IMR-90 (cell line): ENCODE measurements around the gene SLC44A4. TPM values are rescaled to one million over a fixed set of nuclear protein-coding genes. Genes with fewer than 3 reads are reported as not detected.
A peak's percentile ranks its signal among the peaks of the same experiment; 100 is the strongest.

ENCODE experiments used
- ATAC-seq: fragments of 200-7000 bp; cut with Tn5 transposase; 2 replicates; pipeline ENCODE4 v1.9.1; 2020; ENCODE audit warnings: low read depth, mild to moderate bottlenecking, moderate library complexity
- BruUV-seq: library from RNA; stranded (reverse); fragments of 400-500 nt; replicated peaks from 2 replicates; lab custom pipeline; 2021; lab: Mats Ljungman, UMichigan
- CTCF ChIA-PET: fragments of 300-600 bp; formaldehyde crosslinking; extraction: SDS; loops from one replicate; lab custom pipeline; 2021; ENCODE audit warnings: antibody characterized with exemption; lab: Yijun Ruan, JAX
- POLR2A ChIA-PET: fragments of 300-600 bp; sonication (Branson Sonifier 250); formaldehyde crosslinking; loops from one replicate; lab custom pipeline; 2022; ENCODE audit warnings: antibody characterized with exemption; ENCODE audit not compliant: unreplicated experiment; lab: Charles Lee
- DNase-seq: peaks from one replicate; pipeline ENCODE4 v3.0.0; 2013
- H2AFZ ChIP-seq: replicated peaks from 2 replicates; pipeline ENCODE3; 2013; ENCODE audit warnings: low read length, mild to moderate bottlenecking; ENCODE audit not compliant: poor library complexity
- H2AK5ac ChIP-seq: 2 replicates; pipeline ENCODE4 v1.6.1; 2013; ENCODE audit warnings: low read depth, low read length, inconsistent platforms
- H2AK9ac ChIP-seq: replicated peaks from 2 replicates; pipeline ENCODE3; 2013; ENCODE audit warnings: mild to moderate bottlenecking, low read depth, low read length, moderate library complexity; ENCODE audit not compliant: poor library complexity
- H2BK120ac ChIP-seq: 2 replicates; pipeline ENCODE4 v1.6.1; 2013; ENCODE audit warnings: low read depth, low read length, inconsistent platforms
- H2BK15ac ChIP-seq: 3 replicates; pipeline ENCODE4 v1.6.1; 2013; ENCODE audit warnings: low read depth, low read length, inconsistent platforms
- H2BK20ac ChIP-seq: 2 replicates; pipeline ENCODE4 v1.6.1; 2013; ENCODE audit warnings: low read depth, mild to moderate bottlenecking, inconsistent platforms, low read length, moderate library complexity
- H2BK5ac ChIP-seq: 2 replicates; pipeline ENCODE4 v1.6.1; 2013; ENCODE audit warnings: mild to moderate bottlenecking, low read depth, low read length, inconsistent platforms; ENCODE audit not compliant: poor library complexity, severe bottlenecking
- H3K14ac ChIP-seq: replicated peaks from 2 replicates; pipeline ENCODE4 v1.6.1; 2013; ENCODE audit warnings: low read depth, low read length, inconsistent platforms
- H3K18ac ChIP-seq: 2 replicates; pipeline ENCODE4 v1.6.1; 2013; ENCODE audit warnings: low read depth, low read length, control low read depth
- H3K23ac ChIP-seq: 2 replicates; pipeline ENCODE4 v1.6.1; 2013; ENCODE audit warnings: low read depth, low read length, inconsistent platforms
- H3K27ac ChIP-seq: 2 replicates; pipeline ENCODE4 v1.5.1; 2013; ENCODE audit warnings: mild to moderate bottlenecking, control low read depth, low read length; ENCODE audit not compliant: insufficient read depth
- H3K27me3 ChIP-seq: 2 replicates; pipeline ENCODE4 v1.6.1; 2013; ENCODE audit warnings: low read length; ENCODE audit not compliant: control insufficient read depth, insufficient read depth
- H3K36me3 ChIP-seq: 2 replicates; pipeline ENCODE4 v1.6.1; 2013; ENCODE audit warnings: low read length, mixed read lengths; ENCODE audit not compliant: control insufficient read depth, insufficient read depth
- H3K4ac ChIP-seq: 2 replicates; pipeline ENCODE4 v1.6.1; 2013; ENCODE audit warnings: low read depth, low read length, inconsistent platforms
- H3K4me1 ChIP-seq: 2 replicates; pipeline ENCODE4 v1.6.1; 2013; ENCODE audit warnings: low read length, mixed read lengths; ENCODE audit not compliant: control insufficient read depth, insufficient read depth
- H3K4me2 ChIP-seq: 2 replicates; pipeline ENCODE4 v1.6.1; 2013; ENCODE audit warnings: low read depth, mild to moderate bottlenecking, control low read depth, low read length, moderate library complexity
- H3K4me3 ChIP-seq: 2 replicates; pipeline ENCODE4 v1.5.1; 2013; ENCODE audit warnings: low read depth, mild to moderate bottlenecking, control low read depth, low read length, moderate library complexity; ENCODE audit not compliant: insufficient read depth
- H3K56ac ChIP-seq: 2 replicates; pipeline ENCODE4 v1.6.1; 2013; ENCODE audit warnings: low read length, inconsistent platforms; ENCODE audit not compliant: insufficient read depth; ENCODE audit errors: extremely low read depth
- H3K79me1 ChIP-seq, 2 experiments: 2 replicates each; pipeline ENCODE4 v1.6.1; 2013; ENCODE audit warnings: low read length in 2 of 2, inconsistent platforms in 1 of 2, low read depth in 1 of 2
- H3K9ac ChIP-seq: 2 replicates; pipeline ENCODE4 v1.6.1; 2013; ENCODE audit warnings: low read depth, low read length, control low read depth
- H3K9me1 ChIP-seq: 2 replicates; pipeline ENCODE4 v1.6.1; 2013; ENCODE audit warnings: low read length, inconsistent platforms; ENCODE audit not compliant: insufficient read depth
- H3K9me3 ChIP-seq: 2 replicates; pipeline ENCODE4 v1.6.1; 2013; ENCODE audit warnings: low read length; ENCODE audit not compliant: control insufficient read depth, insufficient read depth
- H4K20me1 ChIP-seq: 2 replicates; pipeline ENCODE4 v1.6.1; 2013; ENCODE audit warnings: low read length, inconsistent platforms; ENCODE audit not compliant: insufficient read depth
- H4K5ac ChIP-seq: 2 replicates; pipeline ENCODE4 v1.6.1; 2013; ENCODE audit warnings: mild to moderate bottlenecking, low read depth, low read length, control low read depth
- H4K8ac ChIP-seq, 2 experiments: 2 replicates each; pipeline ENCODE4 v1.6.1; 2013; ENCODE audit warnings: low read depth in 2 of 2, low read length in 2 of 2, control low read depth in 1 of 2, inconsistent platforms in 1 of 2
- H4K91ac ChIP-seq: 2 replicates; pipeline ENCODE4 v1.6.1; 2013; ENCODE audit warnings: low read depth, low read length, inconsistent platforms; ENCODE audit not compliant: insufficient read depth
- BHLHE40 ChIP-seq: fragments of 150-350 bp; IDR thresholded peaks from 2 replicates; pipeline ENCODE4 v1.6.1; 2016; ENCODE audit warnings: mild to moderate bottlenecking, low read depth, low read length
- CEBPB ChIP-seq: IDR thresholded peaks from 2 replicates; pipeline ENCODE4 v1.6.1; 2012; ENCODE audit warnings: low read depth, low read length, improper control_type of control experiment
- FOS ChIP-seq: fragments of 150-350 bp; IDR thresholded peaks from 2 replicates; pipeline ENCODE4 v1.6.1; 2016; ENCODE audit warnings: low read depth, low read length
- MAFK ChIP-seq: IDR thresholded peaks from 2 replicates; pipeline ENCODE4 v1.6.1; 2012; ENCODE audit warnings: low read depth, low read length, improper control_type of control experiment
- MXI1 ChIP-seq: IDR thresholded peaks from 2 replicates; pipeline ENCODE4 v1.6.1; 2012; ENCODE audit warnings: low read depth, mild to moderate bottlenecking, low read length, moderate library complexity, borderline replicate concordance
- NFE2L2 ChIP-seq: fragments of 150-350 bp; IDR thresholded peaks from 2 replicates; pipeline ENCODE4 v1.6.1; 2016; ENCODE audit warnings: low read depth, mild to moderate bottlenecking, low read length
- POLR2A ChIP-seq: IDR thresholded peaks from 2 replicates; pipeline ENCODE4 v1.6.1; 2012; ENCODE audit warnings: mild to moderate bottlenecking, low read depth, low read length
- RAD21 ChIP-seq: IDR thresholded peaks from 2 replicates; pipeline ENCODE4 v1.6.1; 2012; ENCODE audit warnings: low read length, improper control_type of control experiment
- RCOR1 ChIP-seq: IDR thresholded peaks from 2 replicates; pipeline ENCODE4 v1.6.1; 2012; ENCODE audit warnings: mild to moderate bottlenecking, low read length, improper control_type of control experiment; ENCODE audit not compliant: insufficient replicate concordance
- RFX5 ChIP-seq: IDR thresholded peaks from 2 replicates; pipeline ENCODE4 v1.8.0; 2012; ENCODE audit warnings: low read depth, mild to moderate bottlenecking, low read length, moderate library complexity
- WGBS, 2 experiments: methylation state at CpG; one replicate each; pipeline versions ENCODE4 v1.1.5 to v1.1.7; 2013; ENCODE audit warnings: missing lambda C conversion rate in 2 of 2; ENCODE audit not compliant: insufficient read length in 1 of 2; ENCODE audit errors: extremely low coverage in 2 of 2; 5-methylcytosine and 5-hydroxymethylcytosine counted together
- dilution Hi-C: fragments of 300-500 bp; cut with HindIII; formaldehyde crosslinking; loops from one replicate; pipeline ENCODE4 v1.14.3; 2018; ENCODE audit warnings: low sequenced_read_pairs; ENCODE audit not compliant: unreplicated experiment
- in situ Hi-C: fragments of 300-500 bp; cut with MboI; formaldehyde crosslinking; loops from 3 replicates; pipeline ENCODE4 v1.14.3; 2019; ENCODE audit warnings: low sequenced_read_pairs, inconsistent platforms, mixed read lengths
- intact Hi-C: fragments of 100-400 bp; cut with micrococcal nuclease; formaldehyde crosslinking; loops from 2 replicates; pipeline ENCODE4 v1.10.0; 2022
- polyA plus RNA-seq, 3 experiments: library from polyadenylated mRNA; depleted of rRNA; stranded (reverse); fragments of >200 nt; gene quantifications; 2 replicates each; pipeline ENCODE4 v1.2.3, GENCODE V29; 2012; ENCODE audit warnings: low replicate concordance in 1 of 3
- total RNA-seq: library from RNA; depleted of rRNA; stranded (reverse); fragments of >200 nt; gene quantifications from 2 replicates; pipeline ENCODE4 v1.2.3, GENCODE V29; 2012
- TF ChIP-seq, protein P1 (sequence below): fragments of 150-350 bp; IDR thresholded peaks from 2 replicates; pipeline ENCODE4 v1.6.1; 2016; ENCODE audit warnings: low read depth, mild to moderate bottlenecking, low read length, moderate library complexity, borderline replicate concordance
- TF ChIP-seq, protein P2 (sequence below): fragments of 150-350 bp; IDR thresholded peaks from 2 replicates; pipeline ENCODE4 v1.6.1; 2017; ENCODE audit warnings: mild to moderate bottlenecking, antibody characterized with exemption, low read length, low read depth

SLC44A4 gene
- total and polyA plus RNA-seq, 2 of the 4 experiments (the other 2 are of a cell fraction): 0.14 to 0.36 TPM

DNA sequence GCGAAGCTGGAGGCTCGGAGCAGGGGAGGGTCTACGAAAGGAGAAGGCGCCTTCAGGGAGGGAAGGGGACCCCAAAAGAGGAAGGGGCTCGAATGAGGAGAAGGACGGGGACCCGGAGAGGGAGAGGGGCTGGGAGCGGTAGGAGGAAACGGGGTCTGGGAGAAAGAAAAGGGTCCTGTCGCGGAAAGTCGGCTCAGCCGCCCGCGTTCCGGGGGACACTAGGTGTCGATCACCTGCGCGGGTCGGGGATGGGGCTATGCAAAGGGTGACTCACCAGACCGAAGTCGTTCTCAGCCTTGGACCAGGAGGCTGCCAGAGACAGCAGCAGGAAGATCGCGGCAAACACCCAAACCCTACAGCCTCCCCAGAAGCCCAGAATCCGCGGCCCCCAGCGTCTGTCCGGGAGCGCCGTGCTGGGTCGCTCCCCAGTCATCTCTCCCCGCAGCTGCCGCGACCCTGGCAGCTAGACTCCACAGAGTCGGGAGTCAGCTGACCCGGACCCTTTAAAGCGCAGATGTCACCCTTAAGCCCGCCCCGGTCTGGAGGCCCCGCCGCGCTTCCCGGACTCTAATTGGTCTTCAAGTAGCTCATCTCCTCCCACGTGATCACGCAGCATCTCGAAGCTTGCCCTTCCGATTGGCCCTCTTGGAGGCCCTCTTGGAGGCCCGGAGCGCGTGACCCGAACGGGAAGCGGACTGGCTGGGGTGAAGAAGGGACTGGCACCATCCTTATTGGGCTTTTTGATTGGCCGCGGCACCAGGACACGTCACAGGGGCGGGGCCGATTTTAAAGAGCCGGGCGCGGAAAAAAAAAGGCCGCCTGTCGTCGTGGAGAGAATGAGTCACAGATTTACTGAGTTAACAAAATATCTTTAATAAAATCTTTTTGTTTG, 16.2 kb downstream of the SLC44A4 start, which contains the start of gene NEU1:
Gene NEU1 (minus strand): TSS at position 478 of the 892 bp plus-strand sequence. CDS start 45 bp downstream, at position 433.
- Histone ChIP-seq H3K27me3 (no peaks in the 10 kb centered on the region), H3K9me3 (no peaks in the 10 kb centered on the region), H4K5ac (no peak within 1 kb of the TSS; the same call in 1 of the 2 replicates), H3K4me1 (peaks cover 4% of the 10 kb centered on the region), H2AFZ (peak within 1 kb of the TSS; percentile 97), H3K79me1 (peaks cover 7 to 20% of the 10 kb centered on the region in 2 experiments; a peak in 2 of 4 replicates), H2AK5ac (peak within 1 kb of the TSS; percentile 66; the same call in 1 of the 2 replicates), H4K91ac (0 out of 2 replicates have a peak within 1 kb of the TSS, but pooled peaks have one; percentile 19), H3K27ac (peak within 1 kb of the TSS; percentile 50), H3K9ac (peak within 1 kb of the TSS; percentile 67), H2BK120ac (no peak within 1 kb of the TSS), H3K23ac (peak within 1 kb of the TSS; percentile 70), H2BK5ac (peak within 1 kb of the TSS; percentile 26), H4K8ac (peak within 1 kb of the TSS; percentile 1 to 68; a peak in 1 of 4 replicates), H3K36me3 (peaks cover 21% of the 10 kb centered on the region), H2BK20ac (no peak within 1 kb of the TSS), H3K4ac (peak within 1 kb of the TSS; percentile 49), H3K56ac (0 out of 2 replicates have a peak within 1 kb of the TSS, but pooled peaks have one; percentile 14), H2AK9ac (peak within 1 kb of the TSS; percentile 97), H4K20me1 (no peaks in the 10 kb centered on the region), H3K4me3 (peak within 1 kb of the TSS; percentile 72), H3K4me2 (peak within 1 kb of the TSS; percentile 98), H3K14ac (peak within 1 kb of the TSS; percentile 61), H3K18ac (no peak within 1 kb of the TSS), H2BK15ac (no peak within 1 kb of the TSS), H3K9me1 (no peaks in the 10 kb centered on the region)
- 1% methylated on average over 32 of the region's 64 CpGs; no CpG with 5 or more reads in 1 of the 2 experiments for WGBS, 2 experiments
- intact Hi-C loops (loop anchor here (1.0 to 2.0 kb wide), 2 partner anchors 28 to 182 kb away; no protein-coding TSS in a partner anchor), in situ Hi-C loops (no loop called here), dilution Hi-C loops (no loop called here)
- no TSS peak for BruUV-seq
- POLR2A ChIA-PET: interaction anchor here (0.5 to 0.7 kb wide), 3 partner anchors 23 to 216 kb away, joined by 3 to 13 read pairs (median 7); no protein-coding TSS in a partner anchor
- 0 out of 2 replicates have a peak, but pooled peaks have one; percentile 4 for TF ChIP-seq FOS
- TF ChIP-seq, protein P1, sequence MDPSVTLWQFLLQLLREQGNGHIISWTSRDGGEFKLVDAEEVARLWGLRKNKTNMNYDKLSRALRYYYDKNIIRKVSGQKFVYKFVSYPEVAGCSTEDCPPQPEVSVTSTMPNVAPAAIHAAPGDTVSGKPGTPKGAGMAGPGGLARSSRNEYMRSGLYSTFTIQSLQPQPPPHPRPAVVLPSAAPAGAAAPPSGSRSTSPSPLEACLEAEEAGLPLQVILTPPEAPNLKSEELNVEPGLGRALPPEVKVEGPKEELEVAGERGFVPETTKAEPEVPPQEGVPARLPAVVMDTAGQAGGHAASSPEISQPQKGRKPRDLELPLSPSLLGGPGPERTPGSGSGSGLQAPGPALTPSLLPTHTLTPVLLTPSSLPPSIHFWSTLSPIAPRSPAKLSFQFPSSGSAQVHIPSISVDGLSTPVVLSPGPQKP: no peak
- TF ChIP-seq NFE2L2: no peak
- no peak for TF ChIP-seq MAFK
- TF ChIP-seq CEBPB: no peak
- TF ChIP-seq RCOR1: peak; percentile 25
- TF ChIP-seq RAD21: 0 out of 2 replicates have a peak, but pooled peaks have one; percentile 2
- TF ChIP-seq MXI1: peak; percentile 84
- TF ChIP-seq BHLHE40: peak; percentile 21; the same call in 1 of the 2 replicates
- 0 out of 2 replicates have a peak, but pooled peaks have one; percentile 36 for TF ChIP-seq RFX5
- TF ChIP-seq, protein P2, sequence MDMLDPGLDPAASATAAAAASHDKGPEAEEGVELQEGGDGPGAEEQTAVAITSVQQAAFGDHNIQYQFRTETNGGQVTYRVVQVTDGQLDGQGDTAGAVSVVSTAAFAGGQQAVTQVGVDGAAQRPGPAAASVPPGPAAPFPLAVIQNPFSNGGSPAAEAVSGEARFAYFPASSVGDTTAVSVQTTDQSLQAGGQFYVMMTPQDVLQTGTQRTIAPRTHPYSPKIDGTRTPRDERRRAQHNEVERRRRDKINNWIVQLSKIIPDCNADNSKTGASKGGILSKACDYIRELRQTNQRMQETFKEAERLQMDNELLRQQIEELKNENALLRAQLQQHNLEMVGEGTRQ: peak; percentile 99
- peak; percentile 98 for TF ChIP-seq POLR2A
- CTCF ChIA-PET: interaction anchor here (0.7 to 1.0 kb wide), 2 partner anchors 27 to 83 kb away, joined by 3 to 4 read pairs; partner anchors contain the start of gene CFB
- DNase-seq: peak; percentile 100
- ATAC-seq: peak; percentile 96
